K562 (cell line): ENCODE measurements around the gene GOLGA2. TPM values are rescaled to one million over a fixed set of nuclear protein-coding genes. Genes with fewer than 3 reads are reported as not detected.

Experiments used
- BRD9 ChIP-seq: fragments of 450-650 bp; IDR thresholded peaks from 2 replicates; pipeline ENCODE4 v1.6.1; 2018; ENCODE audit warnings: low read depth; ENCODE audit not compliant: partially characterized antibody
- CHD1 ChIP-seq: fragments of 200-600 bp; sonication (generic); IDR thresholded peaks from one replicate; pipeline ENCODE4 v1.6.1; 2012; ENCODE audit warnings: mild to moderate bottlenecking, moderate library complexity, low read length, inconsistent platforms
- FOXK1 ChIP-seq: sonication (generic); formaldehyde crosslinking; IDR thresholded peaks from 2 replicates; pipeline ENCODE4 v1.8.0; 2022; ENCODE audit warnings: missing genetic modification reagents, mild to moderate bottlenecking, borderline replicate concordance
- GTF2A2 ChIP-seq: IDR thresholded peaks from 2 replicates; pipeline ENCODE4 v1.6.1; 2016; ENCODE audit warnings: mild to moderate bottlenecking, missing genetic modification characterization, missing compliant biosample characterization
- HMGXB4 ChIP-seq: sonication (generic); formaldehyde crosslinking; IDR thresholded peaks from 2 replicates; pipeline ENCODE4 v1.8.1; 2023; ENCODE audit warnings: mild to moderate bottlenecking, missing genetic modification reagents
- KLF1 ChIP-seq: fragments of 450-650 bp; IDR thresholded peaks from 2 replicates; pipeline ENCODE4 v1.6.1; 2016; ENCODE audit warnings: missing genetic modification characterization, missing compliant biosample characterization
- MAFF ChIP-seq: IDR thresholded peaks from 2 replicates; pipeline ENCODE4 v1.6.1; 2012; ENCODE audit warnings: low read length, improper control_type of control experiment
- MAFK ChIP-seq: IDR thresholded peaks from 2 replicates; pipeline ENCODE4 v1.6.1; 2011; ENCODE audit warnings: low read length, improper control_type of control experiment
- MYBL2 ChIP-seq, 2 experiments: fragments of 450-650 bp in 1 of 2; sonication (generic) in 1 of 2; formaldehyde crosslinking in 1 of 2; IDR thresholded peaks; 2 replicates each; pipeline versions ENCODE4 v1.6.1 to v1.8.1; 2017 to 2022; ENCODE audit warnings: borderline replicate concordance in 1 of 2, inconsistent platforms in 1 of 2, low read depth in 1 of 2, mild to moderate bottlenecking in 1 of 2, missing genetic modification reagents in 1 of 2, moderate library complexity in 1 of 2
- NFE2L1 ChIP-seq: fragments of 450-650 bp; IDR thresholded peaks from 2 replicates; pipeline ENCODE4 v1.6.1; 2016; ENCODE audit warnings: missing genetic modification characterization, low read depth, mild to moderate bottlenecking, missing compliant biosample characterization, moderate library complexity, borderline replicate concordance
- OTX1 ChIP-seq: fragments of 450-650 bp; formaldehyde crosslinking; IDR thresholded peaks from 2 replicates; pipeline ENCODE4 v1.4.0; 2022; ENCODE audit warnings: mild to moderate bottlenecking
- PATZ1 ChIP-seq: fragments of 250-450 bp; sonication (Bioruptor Pico); IDR thresholded peaks from 2 replicates; pipeline ENCODE4 v1.5.0; 2020; ENCODE audit warnings: mild to moderate bottlenecking, borderline replicate concordance
- PYGO2 ChIP-seq: fragments of 450-650 bp; IDR thresholded peaks from 2 replicates; pipeline ENCODE4 v1.6.1; 2016; ENCODE audit warnings: mild to moderate bottlenecking, missing genetic modification characterization, moderate library complexity, missing compliant biosample characterization
- SAFB ChIP-seq: fragments of 200-400 bp; formaldehyde crosslinking; IDR thresholded peaks from 2 replicates; pipeline ENCODE4 v1.6.1; 2017; ENCODE audit warnings: low read depth, low read length, borderline replicate concordance
- SNIP1 ChIP-seq: fragments of 450-650 bp; IDR thresholded peaks from 2 replicates; pipeline ENCODE4 v1.7.1; 2017; ENCODE audit warnings: low read depth, mild to moderate bottlenecking
- TCF3 ChIP-seq: sonication (generic); formaldehyde crosslinking; IDR thresholded peaks from 2 replicates; pipeline ENCODE4 v1.4.0; 2020; ENCODE audit warnings: mild to moderate bottlenecking, missing genetic modification reagents
- THRAP3 ChIP-seq: fragments of 450-650 bp; IDR thresholded peaks from 2 replicates; pipeline ENCODE4 v1.6.1; 2016; ENCODE audit warnings: mild to moderate bottlenecking, inconsistent platforms, borderline replicate concordance
- TOE1 ChIP-seq, 2 experiments: fragments of 450-650 bp in 1 of 2; sonication (generic) in 1 of 2; formaldehyde crosslinking in 1 of 2; IDR thresholded peaks; 2 replicates each; pipeline versions ENCODE4 v1.7.1 to v1.8.0; 2016 to 2022; ENCODE audit warnings: borderline replicate concordance in 2 of 2, mild to moderate bottlenecking in 2 of 2, antibody characterized with exemption in 1 of 2, inconsistent platforms in 1 of 2, low read depth in 1 of 2, missing genetic modification reagents in 1 of 2, moderate library complexity in 1 of 2
- U2AF1 ChIP-seq: fragments of 200-400 bp; formaldehyde crosslinking; optimal IDR thresholded peaks from 2 replicates; pipeline ENCODE3; 2017; ENCODE audit warnings: mild to moderate bottlenecking, low read depth, low read length, moderate library complexity
- ZNF133 ChIP-seq: fragments of 250-450 bp; sonication (Bioruptor Pico); IDR thresholded peaks from 2 replicates; pipeline ENCODE4 v1.4.0; 2020; ENCODE audit warnings: mild to moderate bottlenecking
- ZNF639 ChIP-seq, 2 experiments: fragments of 200-800 bp in 1 of 2; sonication (Bioruptor generic) in 1 of 2; sonication (generic) in 1 of 2; formaldehyde crosslinking in 1 of 2; IDR thresholded peaks in 1 of 2; conservative IDR thresholded peaks in 1 of 2; 2 replicates each; pipeline versions ENCODE4 v1.5.0 to v1.6.1; 2016 to 2020; ENCODE audit warnings: missing compliant biosample characterization in 1 of 2, missing genetic modification characterization in 1 of 2, missing genetic modification reagents in 1 of 2
- ZNF778 ChIP-seq: fragments of 450-650 bp; formaldehyde crosslinking; IDR thresholded peaks from 2 replicates; pipeline ENCODE4 v1.4.0; 2020; ENCODE audit warnings: mild to moderate bottlenecking, moderate library complexity
- polyA plus RNA-seq, 8 experiments: library from polyadenylated mRNA; depleted of rRNA in 4 of 8; stranded (reverse) in 5 of 8; unstranded in 3 of 8; fragments of >200 nt; fragmentation: Nextera tagmentation in 2 of 8; fragmentation: Illumina TruSeq in 1 of 8; extraction: Ambion mirVana in 2 of 8; extraction: Trizol in 1 of 8; gene quantifications; 2 replicates each; pipeline versions ENCODE4 v1.2.1 to v1.2.3, GENCODE V29; 2011 to 2014; ENCODE audit warnings: inconsistent platforms in 1 of 8, missing spikeins in 1 of 8
- total RNA-seq, 7 experiments: library from RNA; depleted of rRNA in 6 of 7; stranded (reverse); fragments of >200 nt in 6 of 7; fragmentation: Illumina TruSeq in 2 of 7; extraction: Trizol in 2 of 7; gene quantifications; 2 replicates each; pipeline versions ENCODE4 v1.2.1 to v1.2.3, GENCODE V29; 2011 to 2021; ENCODE audit warnings: low replicate concordance in 1 of 7

The GOLGA2 gene
- total and polyA plus RNA-seq, 9 of the 15 experiments (the other 6 are each of a cell fraction or from before 2014, with no cell fraction given) = 15.7 to 138 (median 76.0) TPM

GRCh38 chr9:128322404-128323211 is 46.8 kb upstream of the GOLGA2 start, which contains the start of the genes COQ4 and TRUB2 (continued):
- 0 out of 2 replicates have a peak, but pooled peaks have one; percentile 0 for TF ChIP-seq ZNF133 (CRISPR knock-in tag)
- TF ChIP-seq MYBL2 (IDR thresholded peaks at IDR 0.05; ENCODE audit: low read depth) = no peak
- TF ChIP-seq MYBL2 (CRISPR knock-in tag; IDR thresholded peaks at IDR 0.05; ENCODE audit: borderline replicate concordance) = no peak
- TF ChIP-seq BRD9 = no peak
- TF ChIP-seq ZNF778 = no peak
- TF ChIP-seq HMGXB4 (CRISPR knock-in tag) = peak; percentile 68
- TF ChIP-seq TCF3 (CRISPR knock-in tag) = no peak
- TF ChIP-seq KLF1 = peak; percentile 92
- no peak for TF ChIP-seq FOXK1 (CRISPR knock-in tag)
- no peak for TF ChIP-seq SNIP1
- no peak for TF ChIP-seq ZNF639 (CRISPR knock-in tag; conservative IDR thresholded peaks at IDR 0.05 in 1 of 2, IDR thresholded peaks at IDR 0.05 in 1 of 2)
- peak; percentile 35 for TF ChIP-seq MAFF
- peak; percentile 88 for TF ChIP-seq PYGO2 (tag)
- no peak for TF ChIP-seq TOE1 (IDR thresholded peaks at IDR 0.05; ENCODE audit: borderline replicate concordance)
- TF ChIP-seq TOE1 (CRISPR knock-in tag; IDR thresholded peaks at IDR 0.05; ENCODE audit: borderline replicate concordance, low read depth) = no peak
- peak; percentile 78 for TF ChIP-seq GTF2A2 (tag)
- peak; percentile 55; the same call in 1 of the 2 replicates for TF ChIP-seq SAFB
- no peak for TF ChIP-seq THRAP3
- peak; percentile 52 for TF ChIP-seq MAFK
- peak; percentile 95 for TF ChIP-seq OTX1
- TF ChIP-seq U2AF1 = peak; percentile 96
- no peak for TF ChIP-seq PATZ1
- TF ChIP-seq NFE2L1 = no peak
- peak; percentile 93 for TF ChIP-seq CHD1
